GM18499 (cell line): ENCODE measurements around the gene CABP2.
"Not testable (repeated sequence)": the region's sequence is repeated elsewhere in the genome, so short reads cannot be mapped to it uniquely, and the experiment has no call there.

Experiments used
- ATAC-seq: cut with Tn5 transposase; IDR thresholded peaks from one replicate; pipeline ENCODE4 v1.9.1; 2021; ENCODE audit warnings: moderate number of reproducible peaks; ENCODE audit not compliant: insufficient read depth, unreplicated experiment

The CABP2 gene

DNA sequence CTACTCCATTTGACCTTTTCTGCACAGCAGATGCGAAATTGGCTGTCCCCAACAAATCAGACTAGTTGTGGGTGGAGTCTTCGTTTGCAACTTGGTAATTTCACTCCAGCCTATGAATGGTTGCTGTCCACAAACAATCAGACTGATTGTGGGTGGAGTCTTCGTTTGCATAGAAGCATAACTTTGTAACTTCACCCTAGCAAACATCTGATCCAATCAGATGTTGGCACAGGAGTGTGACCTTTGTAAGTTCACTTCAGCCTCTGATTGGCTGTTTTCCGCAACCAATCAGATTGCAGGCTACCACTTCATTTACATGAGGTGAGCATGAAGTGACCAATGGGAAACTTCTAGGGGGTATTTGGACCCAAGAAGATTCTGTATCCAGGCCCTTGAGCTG is 16.3 kb upstream of the CABP2 start:
- no peak for ATAC-seq

DNA sequence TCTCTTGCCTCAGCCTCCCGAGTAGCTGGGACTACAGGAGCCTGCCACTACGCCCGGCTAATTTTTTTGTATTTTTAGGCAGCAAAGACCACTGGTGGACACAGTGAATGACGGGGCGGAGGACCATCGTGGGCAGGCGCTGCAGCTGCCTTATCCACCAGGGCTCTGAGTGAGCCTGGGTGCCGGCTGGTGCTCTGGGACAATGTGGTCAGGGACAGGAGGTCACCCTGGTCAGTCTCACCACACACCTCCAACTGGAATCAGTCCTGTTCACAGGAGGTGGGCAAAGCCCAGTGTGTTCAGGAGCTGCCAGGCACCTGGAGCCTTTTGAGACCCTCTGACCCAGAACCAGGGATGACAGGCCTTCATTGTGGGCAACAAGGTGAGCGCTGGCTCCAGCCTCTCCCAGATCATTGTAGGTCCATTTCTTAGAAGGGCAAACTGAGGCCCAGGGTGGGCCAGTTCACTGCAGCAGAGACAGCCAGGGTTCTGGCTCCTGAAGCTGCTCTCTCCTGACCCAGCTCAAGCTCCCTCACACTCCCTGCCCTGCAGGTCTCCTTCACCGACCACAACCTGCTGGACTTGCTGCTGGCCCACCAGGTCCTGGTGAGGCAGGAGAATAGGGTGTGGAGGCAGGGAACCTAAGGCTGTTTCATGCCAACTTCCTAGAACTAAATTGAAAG is 15.7 kb upstream of the CABP2 start:
- ATAC-seq: no peak

DNA sequence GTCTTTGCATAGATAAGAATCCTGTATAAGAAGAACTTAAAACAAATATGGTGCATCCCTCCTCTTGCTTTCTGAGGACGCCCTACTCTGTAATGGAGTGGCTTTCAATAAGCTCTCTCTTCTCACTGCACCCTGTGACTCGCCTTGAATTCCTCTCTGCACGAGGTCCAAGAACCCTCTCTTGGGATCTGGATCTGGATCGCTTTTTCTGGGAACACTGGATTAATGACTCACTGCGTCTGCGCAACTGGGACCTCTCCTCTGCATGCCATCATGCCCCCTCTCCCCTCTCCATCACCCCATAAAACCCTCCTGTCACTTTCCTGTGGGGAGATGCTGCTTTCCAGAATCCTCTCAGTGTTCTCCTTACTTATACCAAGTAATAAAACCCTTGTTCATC is 15.1 kb upstream of the CABP2 start:
- no peak for ATAC-seq

DNA sequence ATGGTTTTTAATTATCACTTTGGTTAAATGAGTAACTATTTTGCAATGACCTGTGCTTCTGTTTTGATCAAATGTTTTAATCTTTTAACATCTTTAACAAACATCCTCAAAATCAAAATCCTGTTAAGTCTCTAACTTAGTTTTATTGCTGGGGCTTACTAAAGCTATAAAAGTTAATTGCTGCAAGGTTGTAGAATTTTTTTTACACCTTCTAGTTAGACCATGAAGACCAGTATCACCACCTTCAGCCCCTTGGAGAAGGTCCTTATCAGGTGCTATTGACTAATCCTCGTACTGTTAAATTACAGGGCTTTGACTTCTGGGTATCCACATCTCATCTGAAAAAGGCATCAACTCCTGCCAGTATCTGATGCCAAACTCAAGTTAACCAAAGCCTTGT is 12.3 kb upstream of the CABP2 start:
- ATAC-seq: no peak

DNA sequence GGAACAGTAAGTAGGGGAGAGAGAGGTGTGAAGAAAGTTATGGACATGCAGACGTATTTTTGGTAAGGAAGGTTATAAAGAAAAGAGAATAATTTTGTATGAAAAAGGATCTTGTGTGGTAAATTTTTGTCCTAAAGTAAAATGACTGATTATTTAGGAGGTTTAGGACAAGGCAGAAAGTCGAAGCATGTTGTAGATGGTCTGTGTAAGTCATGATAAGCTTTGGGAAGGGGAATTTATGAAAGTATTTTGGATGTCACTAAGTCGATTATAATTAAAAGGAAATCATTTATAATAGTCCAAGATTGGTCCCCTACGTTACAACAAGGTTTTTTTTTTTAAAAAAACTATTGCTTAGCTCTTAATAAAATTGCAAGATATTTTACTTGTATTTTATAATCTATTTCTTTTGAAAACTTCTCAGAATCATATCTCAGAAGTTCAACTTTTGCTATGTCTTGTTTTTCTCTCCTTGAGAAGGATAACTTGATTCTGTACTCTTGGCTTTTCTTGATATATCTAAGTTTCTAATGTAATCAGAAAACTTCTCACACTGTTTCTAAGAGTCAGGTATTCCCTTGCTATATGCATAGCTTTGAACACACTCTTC is 10.9 kb upstream of the CABP2 start:
- no peak for ATAC-seq

DNA sequence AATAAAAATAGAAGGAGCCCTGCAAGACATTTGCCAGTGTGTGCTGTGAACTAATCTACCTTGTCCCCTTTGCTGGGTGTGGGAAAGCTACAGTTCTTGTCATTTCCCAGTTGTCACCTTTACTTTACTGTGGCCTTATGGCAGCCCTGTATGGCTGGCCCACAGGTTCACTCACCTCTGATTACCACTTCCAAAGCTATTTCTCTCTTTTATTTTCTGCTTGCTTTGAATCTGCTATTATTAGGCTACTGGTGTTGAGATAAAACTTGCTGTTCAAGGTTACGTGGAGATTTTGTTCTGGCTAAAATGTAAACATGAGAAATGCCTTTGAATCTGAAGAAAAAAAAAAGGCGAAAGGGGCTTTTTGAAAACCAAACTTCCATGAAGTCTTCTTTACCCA is 9.6 kb upstream of the CABP2 start:
- no peak for ATAC-seq

DNA sequence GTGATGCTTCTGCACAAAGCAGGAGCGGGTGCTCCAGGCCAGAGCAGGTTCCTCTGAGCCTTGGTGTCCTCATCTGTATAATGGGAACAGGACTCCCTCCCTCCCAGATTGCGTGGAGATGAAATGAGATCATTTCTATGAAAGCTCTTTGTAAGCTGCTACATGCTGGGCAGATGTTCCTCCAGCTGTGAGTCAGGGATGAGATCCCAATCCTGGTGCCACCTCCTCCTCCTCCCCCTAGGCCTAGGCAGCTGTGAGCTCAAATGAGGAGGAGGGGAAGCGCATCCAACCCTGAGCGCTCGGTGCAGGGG is 7.0 kb upstream of the CABP2 start:
- ATAC-seq: no peak

DNA sequence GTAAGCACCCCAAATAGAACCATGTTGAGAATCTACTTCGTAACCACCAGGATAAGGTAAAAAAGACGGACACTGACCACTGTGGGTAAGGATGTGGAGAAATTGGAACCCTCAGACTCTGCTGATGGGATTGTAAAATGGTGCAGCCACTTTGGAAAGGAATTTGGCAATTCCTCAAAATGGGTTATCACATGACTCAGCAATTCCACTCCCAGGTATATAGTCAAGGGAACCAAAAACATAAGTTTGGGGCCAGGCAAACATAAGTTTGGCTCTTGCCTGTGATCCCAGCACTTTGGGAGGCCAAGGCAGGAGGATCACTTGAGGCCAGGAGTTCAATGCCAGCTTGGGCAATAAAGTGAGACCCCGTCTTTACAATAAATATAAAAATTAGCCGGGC is 5.1 kb upstream of the CABP2 start:
- no peak for ATAC-seq

DNA sequence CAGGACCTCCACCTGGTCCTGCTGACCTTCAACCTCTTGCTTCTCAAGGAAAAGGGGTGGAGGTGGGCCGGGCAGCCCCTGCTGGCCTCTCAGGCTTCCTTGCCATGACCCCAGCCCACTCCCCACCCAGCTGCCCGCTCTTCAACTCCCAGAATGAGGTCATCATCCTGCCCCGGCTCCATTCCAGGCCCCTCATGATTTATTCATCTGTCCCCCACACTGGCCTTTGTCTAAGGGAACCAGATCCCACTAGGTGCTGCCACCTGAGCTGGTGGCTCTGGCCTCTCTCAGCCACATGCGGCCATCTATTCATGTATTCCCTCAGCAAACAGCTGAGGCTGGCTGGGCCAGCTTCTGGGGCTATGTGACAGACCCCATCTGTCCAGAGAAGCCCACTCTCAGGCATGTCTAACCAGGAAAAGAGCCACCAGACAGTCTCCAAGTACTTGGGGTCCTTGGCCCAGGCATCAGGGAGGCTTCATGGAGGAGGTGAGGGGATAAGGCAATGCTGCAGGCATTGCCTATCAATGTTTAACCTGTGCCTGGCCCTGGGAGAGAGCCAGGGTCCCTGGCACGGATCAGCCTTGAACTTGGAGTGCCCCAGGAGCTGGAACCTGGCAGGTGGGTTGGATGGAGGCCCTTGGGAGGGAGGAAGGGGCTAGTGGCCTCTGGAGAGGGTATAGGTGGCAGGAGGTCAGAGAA is 2.2 kb upstream of the CABP2 start:
- no peak for ATAC-seq

DNA sequence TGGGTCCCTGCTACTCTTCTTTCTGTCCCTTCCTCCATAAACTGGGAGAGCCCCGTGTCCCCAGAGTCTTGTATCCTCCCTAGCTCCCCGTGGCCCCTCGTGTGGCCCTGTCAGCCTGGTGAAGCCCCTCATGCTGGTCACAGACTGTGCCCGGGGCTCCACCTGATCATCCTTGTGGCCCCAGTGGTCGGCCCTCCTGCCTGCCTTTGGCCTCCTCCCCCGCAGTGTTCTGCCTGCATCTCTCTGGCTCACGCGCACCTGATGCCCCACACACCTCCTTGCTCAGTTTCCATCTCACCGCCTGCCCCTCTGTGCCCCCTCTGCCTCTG is 1.2 kb upstream of the CABP2 start:
- no peak for ATAC-seq

DNA sequence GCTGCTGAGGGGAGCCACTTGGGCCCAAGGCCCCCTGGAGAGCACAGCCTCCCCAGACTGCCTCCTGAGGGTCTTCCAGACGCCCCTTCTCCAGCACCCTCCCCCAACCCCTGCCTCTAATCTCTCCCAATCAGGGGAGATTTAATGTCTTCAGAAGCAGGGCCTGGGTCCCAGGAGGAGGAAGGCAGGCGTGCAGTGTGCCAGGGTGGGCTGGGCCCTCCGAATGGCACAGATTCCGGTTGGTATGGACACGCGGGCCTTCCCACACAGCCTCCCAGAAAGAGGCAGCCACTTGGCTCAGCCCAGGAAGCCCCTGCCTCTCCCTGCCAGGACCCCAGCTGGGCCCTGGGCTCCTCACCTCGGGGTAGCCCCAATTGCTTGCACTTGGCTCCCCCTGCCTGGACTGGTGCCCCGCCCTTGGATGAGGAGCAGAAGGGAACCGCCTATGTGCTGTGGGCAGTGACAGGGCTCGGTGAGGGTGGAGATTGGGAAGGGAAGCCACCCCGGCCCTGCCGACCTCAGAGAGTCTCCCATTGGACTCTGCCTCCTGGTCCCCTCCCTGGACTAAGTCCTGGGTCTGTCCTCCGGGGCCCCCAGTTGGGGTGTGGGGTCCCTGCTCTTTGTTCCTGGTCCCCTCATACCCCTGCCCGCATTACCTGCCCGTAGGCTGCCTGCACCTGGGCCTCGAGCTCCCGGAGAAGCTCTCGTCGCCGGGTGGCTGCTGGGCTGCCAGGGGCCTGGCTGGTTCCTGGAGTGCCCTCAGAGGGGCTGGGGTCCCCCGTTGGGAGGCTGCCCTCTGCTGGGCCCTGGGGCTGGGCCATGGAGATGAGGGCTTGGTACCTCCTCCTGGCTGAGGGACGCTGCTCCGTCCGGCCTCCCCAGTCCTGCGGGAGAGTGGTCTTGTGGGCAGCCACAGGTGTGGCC is 572 bp upstream of the CABP2 start:
- no peak for ATAC-seq

DNA sequence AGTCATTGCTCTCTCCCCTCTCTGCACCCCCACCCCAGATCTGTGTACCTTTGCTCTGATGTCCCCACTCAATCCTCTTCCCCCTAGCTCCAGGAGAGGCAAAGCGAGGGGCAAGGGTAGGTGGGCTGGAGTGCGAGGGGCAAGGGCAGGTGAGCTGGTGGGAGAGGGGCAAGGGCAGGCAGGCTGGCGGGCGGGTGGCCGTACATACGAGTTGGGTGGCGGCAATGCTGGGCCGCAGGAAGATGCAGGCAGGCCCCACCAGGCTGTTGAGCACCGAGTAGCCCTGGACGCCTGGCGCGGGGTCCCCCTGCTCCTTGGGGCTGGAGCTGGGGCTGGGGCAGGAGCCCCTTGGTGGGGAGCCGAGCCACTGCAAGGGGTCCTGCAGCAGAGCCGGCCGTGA is 908 bp downstream of the CABP2 start:
- no peak for ATAC-seq

DNA sequence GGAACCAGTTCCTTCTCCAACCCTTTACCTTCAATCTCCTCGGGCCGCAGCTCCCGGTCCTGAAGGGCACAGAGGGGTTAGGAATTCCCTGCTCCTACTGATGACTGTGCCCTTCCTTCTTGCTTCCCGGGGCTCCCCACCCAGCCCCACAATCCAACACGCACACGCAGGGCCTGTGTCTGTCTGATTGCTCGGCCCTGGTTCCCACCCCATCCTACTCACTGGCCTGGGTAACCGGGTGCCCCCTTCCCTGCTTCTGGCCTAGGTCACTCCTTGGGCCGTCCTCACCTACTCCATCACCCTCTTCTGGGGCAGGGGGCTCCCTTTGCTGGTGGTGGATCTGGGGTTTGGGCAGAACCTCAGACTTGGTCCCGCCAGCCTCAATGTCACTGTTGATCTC is 1.3 kb downstream of the CABP2 start:
- no peak for ATAC-seq

DNA sequence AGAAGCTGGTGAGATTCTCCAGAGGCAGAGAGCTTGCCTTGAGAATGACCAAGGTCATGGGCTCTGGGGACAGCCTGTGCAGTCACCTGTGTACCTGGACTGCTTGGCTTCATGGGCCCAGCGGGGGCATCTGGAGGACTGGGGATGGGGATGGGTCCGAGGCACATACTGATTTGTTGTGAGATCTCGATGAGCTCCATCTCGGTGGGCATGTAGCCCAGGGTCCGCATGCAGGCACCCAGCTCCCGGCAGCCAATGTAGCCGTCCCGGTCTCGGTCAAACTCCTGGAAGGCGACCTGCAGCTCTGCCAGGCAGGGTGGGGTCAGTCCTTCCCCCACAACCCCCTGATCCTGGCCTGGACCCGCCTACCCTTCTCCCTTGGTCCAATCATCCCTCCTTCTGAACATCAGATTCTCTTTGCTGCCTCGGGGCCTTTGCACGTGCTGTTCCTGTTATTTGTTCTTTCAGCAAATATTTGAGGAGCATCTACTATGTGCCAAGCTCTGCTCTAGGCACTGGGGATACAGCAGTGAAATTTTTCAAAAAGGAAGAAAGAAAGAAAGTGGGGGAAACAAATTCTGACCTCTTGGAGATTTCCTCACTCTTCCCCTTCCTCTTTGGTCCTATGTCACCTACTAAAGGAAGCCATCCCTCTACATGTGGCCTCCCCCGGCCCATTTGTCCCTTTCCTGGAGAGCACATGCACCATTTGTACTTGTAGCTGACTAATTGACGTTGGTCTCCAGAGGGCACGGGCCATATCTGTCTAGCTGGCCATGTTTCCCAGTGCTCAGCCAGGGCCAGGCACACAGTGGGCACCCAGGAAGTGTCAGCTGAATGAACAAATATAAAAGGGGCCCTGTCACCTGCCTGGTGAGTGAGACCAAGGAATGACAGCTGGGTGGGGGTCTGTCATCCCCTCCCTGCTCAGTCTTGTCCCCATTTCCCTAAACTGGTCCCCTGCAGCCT is 2.1 kb downstream of the CABP2 start:
- no peak for ATAC-seq

DNA sequence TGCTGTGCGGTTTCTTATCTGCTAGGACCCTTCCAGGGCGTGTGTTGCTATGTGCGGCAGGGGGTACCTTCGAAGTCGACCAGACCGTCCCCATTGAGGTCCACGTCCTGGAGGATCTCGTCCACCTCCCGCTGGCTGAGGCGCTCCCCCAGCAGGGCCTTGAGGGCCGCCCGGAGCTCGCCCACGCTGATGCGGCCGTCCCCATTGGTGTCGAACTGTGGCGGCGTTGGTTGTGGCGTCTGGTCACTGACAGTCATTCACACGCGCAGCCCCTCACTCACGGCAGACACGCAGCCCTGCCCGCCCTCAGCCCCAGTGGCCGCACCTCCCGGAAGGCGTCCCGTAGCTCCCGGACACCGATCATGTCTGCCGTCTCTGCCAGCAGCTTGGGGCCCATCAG is 3.5 kb downstream of the CABP2 start:
- no peak for ATAC-seq

DNA sequence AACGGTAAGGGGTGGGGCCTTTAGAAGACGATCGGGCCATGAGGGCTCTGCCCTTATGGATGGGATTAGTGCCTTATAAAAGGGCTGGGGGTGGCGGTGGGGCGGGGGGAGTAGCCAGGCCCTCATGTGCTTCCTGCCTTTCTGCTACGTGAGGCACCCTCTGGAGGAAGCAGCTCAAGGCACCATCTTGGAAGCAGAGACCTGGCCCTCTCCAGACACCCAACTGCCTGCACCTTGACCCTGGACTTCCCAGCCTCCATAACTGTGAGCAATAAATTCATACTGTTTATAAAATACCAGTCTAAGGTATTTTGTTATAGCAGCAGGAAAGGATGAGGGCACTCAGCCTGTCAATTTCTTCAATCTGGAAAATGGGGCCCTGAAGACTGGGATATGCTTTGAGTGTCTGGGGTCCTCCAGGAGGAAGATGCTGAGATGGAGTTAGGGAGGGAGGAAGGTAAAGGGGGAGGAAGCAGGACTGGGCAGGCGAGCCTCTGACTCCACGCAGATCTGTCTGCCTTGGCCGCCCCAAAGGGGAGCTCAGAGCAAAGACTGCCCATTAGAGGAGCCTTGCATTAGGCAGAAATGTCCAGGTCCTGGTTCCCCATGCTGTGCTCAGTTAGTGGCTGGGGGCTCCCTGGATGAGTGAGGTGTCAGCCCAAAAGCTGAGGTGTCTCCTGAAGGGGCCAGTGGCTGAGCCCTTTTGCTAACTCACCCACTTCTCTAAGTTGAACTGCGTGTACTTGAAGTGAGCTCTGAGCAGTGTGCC is 5.3 kb downstream of the CABP2 start:
- no peak for ATAC-seq

DNA sequence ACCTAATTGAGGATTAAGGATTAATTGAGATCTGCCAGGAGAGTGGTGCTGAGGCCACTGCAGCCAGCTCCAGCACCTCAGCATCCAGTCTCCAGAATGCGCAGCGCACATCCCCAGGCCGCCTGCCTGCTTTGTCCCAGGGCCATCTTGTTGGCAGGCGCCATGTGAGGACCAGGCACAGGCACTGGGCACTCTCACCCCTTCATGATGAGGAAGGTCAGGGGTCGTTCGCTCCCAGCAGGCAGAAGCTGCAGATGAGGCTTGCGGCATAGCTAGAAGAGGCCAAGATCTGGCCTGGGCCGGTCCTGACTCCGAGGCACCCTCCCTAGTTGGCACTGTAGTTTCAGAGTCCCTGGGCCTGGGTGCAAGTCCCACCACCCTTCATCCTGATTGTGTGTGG is 6.4 kb downstream of the CABP2 start:
- no peak for ATAC-seq

DNA sequence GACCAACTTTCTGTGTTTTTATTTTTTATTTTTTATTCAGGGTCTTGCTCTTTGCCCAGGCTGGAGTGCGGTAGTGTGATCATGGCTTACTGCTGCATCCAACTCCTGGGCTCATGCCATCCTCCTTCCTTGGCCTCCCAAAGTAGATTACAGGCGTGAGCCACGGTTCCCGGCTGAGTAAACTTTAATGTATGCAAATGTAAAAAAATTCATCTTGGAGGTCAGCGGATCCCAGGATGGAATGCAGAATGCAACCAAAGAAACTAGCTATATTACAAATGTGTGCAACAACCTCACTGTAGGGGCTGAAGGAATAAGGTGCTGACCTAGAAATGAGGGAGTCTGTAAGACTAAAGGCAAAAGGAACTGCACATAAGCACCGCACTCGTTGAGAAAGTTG is 9.1 kb downstream of the CABP2 start:
- no peak for ATAC-seq

DNA sequence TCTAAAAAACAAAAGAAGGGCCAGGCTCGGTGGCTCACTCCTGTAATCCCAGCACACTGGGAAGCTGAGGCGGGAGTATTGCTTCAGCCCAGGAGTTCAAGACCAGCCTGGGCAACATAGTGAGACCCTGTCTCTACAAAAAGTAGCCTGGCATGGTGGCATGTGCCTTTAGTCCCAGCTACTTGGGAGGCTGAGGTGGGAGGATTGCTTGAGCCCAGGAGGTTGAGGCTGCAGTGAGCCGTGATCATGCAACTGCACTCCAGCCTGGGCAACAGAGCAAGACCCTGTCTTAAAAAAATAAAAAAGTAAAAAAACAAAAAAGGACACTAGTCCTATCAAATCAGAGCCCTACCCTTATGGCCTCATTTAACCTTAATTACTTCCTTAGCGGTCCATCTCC is 11.7 kb downstream of the CABP2 start:
- ATAC-seq: not testable (repeated sequence)
